HEK293 (cell line): ENCODE results near the gene THAP3.

Experiments used
- GLI4 ChIP-seq: fragments of 450-650 bp; formaldehyde crosslinking; IDR thresholded peaks from 2 replicates; pipeline ENCODE4 v1.5.1; 2016; ENCODE audit warnings: missing biosample characterization, missing genetic modification characterization
- KLF10 ChIP-seq: fragments of 450-650 bp; IDR thresholded peaks from 2 replicates; pipeline ENCODE4 v1.5.1; 2018; ENCODE audit warnings: missing biosample characterization, mild to moderate bottlenecking, missing genetic modification characterization
- KLF16 ChIP-seq: fragments of 450-650 bp; formaldehyde crosslinking; IDR thresholded peaks from 2 replicates; pipeline ENCODE4 v1.5.1; 2017; ENCODE audit warnings: missing biosample characterization, missing genetic modification characterization
- KLF7 ChIP-seq: fragments of 450-650 bp; formaldehyde crosslinking; IDR thresholded peaks from 2 replicates; pipeline ENCODE4 v1.5.1; 2016; ENCODE audit warnings: missing biosample characterization, missing genetic modification characterization, borderline replicate concordance
- KLF8 ChIP-seq: fragments of 450-650 bp; formaldehyde crosslinking; IDR thresholded peaks from 2 replicates; pipeline ENCODE4 v1.5.1; 2016; ENCODE audit warnings: missing biosample characterization, missing genetic modification characterization
- MEIS1 ChIP-seq: sonication (generic); formaldehyde crosslinking; IDR thresholded peaks from 2 replicates; pipeline ENCODE4 v1.8.1; 2022; ENCODE audit warnings: missing genetic modification reagents, mild to moderate bottlenecking, borderline replicate concordance
- YY1 ChIP-seq: fragments of 450-650 bp; formaldehyde crosslinking; IDR thresholded peaks from 2 replicates; pipeline ENCODE4 v1.5.1; 2018; ENCODE audit warnings: missing biosample characterization, missing genetic modification characterization
- ZFP3 ChIP-seq: fragments of 450-650 bp; formaldehyde crosslinking; IDR thresholded peaks from 2 replicates; pipeline ENCODE4 v1.5.1; 2016; ENCODE audit warnings: low read depth, missing biosample characterization, missing genetic modification characterization
- ZNF140 ChIP-seq: fragments of 450-650 bp; formaldehyde crosslinking; IDR thresholded peaks from 2 replicates; pipeline ENCODE4 v1.5.1; 2016; ENCODE audit warnings: missing biosample characterization, missing genetic modification characterization
- ZNF169 ChIP-seq: fragments of 450-650 bp; formaldehyde crosslinking; IDR thresholded peaks from 2 replicates; pipeline ENCODE4 v1.5.1; 2016; ENCODE audit warnings: missing biosample characterization, missing genetic modification characterization
- ZNF175 ChIP-seq: fragments of 450-650 bp; formaldehyde crosslinking; IDR thresholded peaks from 2 replicates; pipeline ENCODE4 v1.5.1; 2016; ENCODE audit warnings: missing biosample characterization, missing genetic modification characterization
- ZNF248 ChIP-seq: fragments of 450-650 bp; formaldehyde crosslinking; IDR thresholded peaks from 2 replicates; pipeline ENCODE4 v1.5.1; 2017; ENCODE audit warnings: missing biosample characterization, missing genetic modification characterization
- ZNF266 ChIP-seq: fragments of 450-650 bp; formaldehyde crosslinking; IDR thresholded peaks from 2 replicates; pipeline ENCODE4 v1.5.1; 2016; ENCODE audit warnings: missing biosample characterization, missing genetic modification characterization, low read depth
- ZNF341 ChIP-seq: fragments of 450-650 bp; formaldehyde crosslinking; IDR thresholded peaks from 2 replicates; pipeline ENCODE4; 2016; ENCODE audit warnings: low read depth, missing biosample characterization, missing genetic modification characterization
- ZNF37A ChIP-seq: fragments of 450-650 bp; IDR thresholded peaks from 2 replicates; pipeline ENCODE4 v1.5.1; 2018; ENCODE audit warnings: missing biosample characterization, missing genetic modification characterization
- ZNF530 ChIP-seq: fragments of 450-650 bp; formaldehyde crosslinking; IDR thresholded peaks from 2 replicates; pipeline ENCODE4 v1.5.1; 2016; ENCODE audit warnings: low read depth, missing biosample characterization, missing genetic modification characterization
- ZNF561 ChIP-seq: fragments of 450-650 bp; IDR thresholded peaks from 2 replicates; pipeline ENCODE4 v1.5.1; 2018; ENCODE audit warnings: missing biosample characterization, missing genetic modification characterization, borderline replicate concordance
- ZNF654 ChIP-seq: fragments of 450-650 bp; formaldehyde crosslinking; IDR thresholded peaks from 2 replicates; pipeline ENCODE4 v1.5.1; 2016; ENCODE audit warnings: low read depth, missing biosample characterization, missing genetic modification characterization
- ZNF76 ChIP-seq: fragments of 450-650 bp; formaldehyde crosslinking; IDR thresholded peaks from 2 replicates; pipeline ENCODE4; 2016; ENCODE audit warnings: low read depth, missing biosample characterization, missing genetic modification characterization, borderline replicate concordance
- ZNF776 ChIP-seq: fragments of 450-650 bp; formaldehyde crosslinking; IDR thresholded peaks from 2 replicates; pipeline ENCODE4 v1.5.0; 2017; ENCODE audit warnings: missing biosample characterization, missing genetic modification characterization, borderline replicate concordance
- ZNF785 ChIP-seq: fragments of 450-650 bp; formaldehyde crosslinking; IDR thresholded peaks from 2 replicates; pipeline ENCODE4 v1.5.1; 2016; ENCODE audit warnings: missing biosample characterization, missing genetic modification characterization
- ZNF791 ChIP-seq: fragments of 450-650 bp; formaldehyde crosslinking; IDR thresholded peaks from 2 replicates; pipeline ENCODE4 v1.5.1; 2016; ENCODE audit warnings: missing biosample characterization, missing genetic modification characterization
- ZXDB ChIP-seq: fragments of 450-650 bp; formaldehyde crosslinking; IDR thresholded peaks from 2 replicates; pipeline ENCODE4 v1.5.1; 2016; ENCODE audit warnings: missing biosample characterization, missing genetic modification characterization
- TF ChIP-seq, protein P1 (sequence below): fragments of 450-650 bp; IDR thresholded peaks from 2 replicates; pipeline ENCODE4 v1.5.1; 2018; ENCODE audit warnings: missing biosample characterization, missing genetic modification characterization
- TF ChIP-seq, protein P2 (sequence below): fragments of 450-650 bp; formaldehyde crosslinking; IDR thresholded peaks from 2 replicates; pipeline ENCODE4 v1.5.1; 2016; ENCODE audit warnings: missing biosample characterization, missing genetic modification characterization
- TF ChIP-seq, protein P3 (sequence below): fragments of 450-650 bp; formaldehyde crosslinking; IDR thresholded peaks from 2 replicates; pipeline ENCODE4 v1.5.1; 2016; ENCODE audit warnings: missing biosample characterization, missing genetic modification characterization
- TF ChIP-seq, protein P4 (sequence below): fragments of 450-650 bp; formaldehyde crosslinking; IDR thresholded peaks from 2 replicates; pipeline ENCODE4 v1.5.1; 2016; ENCODE audit warnings: missing biosample characterization, missing genetic modification characterization
- TF ChIP-seq, protein P5 (sequence below): fragments of 450-650 bp; formaldehyde crosslinking; IDR thresholded peaks from 2 replicates; pipeline ENCODE4 v1.5.1; 2017; ENCODE audit warnings: missing biosample characterization, missing genetic modification characterization
- TF ChIP-seq, protein P6 (sequence below): IDR thresholded peaks from 2 replicates; pipeline ENCODE4 v1.6.1; 2011; ENCODE audit warnings: mild to moderate bottlenecking, low read depth, low read length, borderline replicate concordance
- TF ChIP-seq, protein P7 (sequence below): sonication (generic); formaldehyde crosslinking; IDR thresholded peaks from 2 replicates; pipeline ENCODE4 v1.8.1; 2022; ENCODE audit warnings: mild to moderate bottlenecking, moderate library complexity, missing genetic modification reagents

Gene THAP3

DNA sequence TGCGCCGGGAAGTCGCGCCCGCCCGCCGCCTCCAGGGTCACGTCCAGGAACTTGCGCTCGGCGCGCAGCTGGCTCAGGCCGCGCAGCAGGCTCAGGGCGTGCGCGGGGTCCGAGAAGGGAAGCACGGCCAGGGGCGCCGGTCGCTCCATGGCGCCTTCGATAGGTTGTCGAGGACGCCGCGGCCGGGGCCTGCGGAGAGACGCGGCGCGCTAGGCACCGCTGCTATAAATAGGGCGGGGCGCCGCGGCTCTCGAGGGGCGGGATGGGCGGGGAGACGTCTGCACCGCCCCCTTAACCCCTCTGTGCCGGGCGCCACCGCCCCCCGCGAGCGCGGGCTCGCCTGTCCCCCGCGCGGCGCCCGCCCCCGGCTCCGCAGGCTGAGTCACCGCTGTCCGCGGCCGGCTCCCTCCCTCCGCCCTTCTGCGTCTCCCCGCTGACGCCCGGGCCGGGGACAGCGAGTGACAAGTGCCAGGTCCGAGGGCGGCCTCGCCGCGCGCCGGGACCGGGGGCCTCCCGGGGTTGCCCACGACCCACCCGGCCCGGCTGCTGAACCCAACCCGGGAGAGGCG is 21.9 kb upstream of the THAP3 start, which contains the start of gene KLHL21 (continued):
- TF ChIP-seq, protein P1, sequence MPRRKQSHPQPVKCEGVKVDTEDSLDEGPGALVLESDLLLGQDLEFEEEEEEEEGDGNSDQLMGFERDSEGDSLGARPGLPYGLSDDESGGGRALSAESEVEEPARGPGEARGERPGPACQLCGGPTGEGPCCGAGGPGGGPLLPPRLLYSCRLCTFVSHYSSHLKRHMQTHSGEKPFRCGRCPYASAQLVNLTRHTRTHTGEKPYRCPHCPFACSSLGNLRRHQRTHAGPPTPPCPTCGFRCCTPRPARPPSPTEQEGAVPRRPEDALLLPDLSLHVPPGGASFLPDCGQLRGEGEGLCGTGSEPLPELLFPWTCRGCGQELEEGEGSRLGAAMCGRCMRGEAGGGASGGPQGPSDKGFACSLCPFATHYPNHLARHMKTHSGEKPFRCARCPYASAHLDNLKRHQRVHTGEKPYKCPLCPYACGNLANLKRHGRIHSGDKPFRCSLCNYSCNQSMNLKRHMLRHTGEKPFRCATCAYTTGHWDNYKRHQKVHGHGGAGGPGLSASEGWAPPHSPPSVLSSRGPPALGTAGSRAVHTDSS (tag by site-specific recombination), result 0 out of 2 replicates have a peak, but pooled peaks have one; percentile 41
- no peak for TF ChIP-seq ZNF654 (tag by site-specific recombination)
- TF ChIP-seq ZNF76, result peak; percentile 43; the same call in 1 of the 2 replicates
- TF ChIP-seq ZNF785 (tag by site-specific recombination), result no peak
- TF ChIP-seq KLF16 (tag by site-specific recombination), result 0 out of 2 replicates have a peak, but pooled peaks have one; percentile 4
- TF ChIP-seq, protein P2, sequence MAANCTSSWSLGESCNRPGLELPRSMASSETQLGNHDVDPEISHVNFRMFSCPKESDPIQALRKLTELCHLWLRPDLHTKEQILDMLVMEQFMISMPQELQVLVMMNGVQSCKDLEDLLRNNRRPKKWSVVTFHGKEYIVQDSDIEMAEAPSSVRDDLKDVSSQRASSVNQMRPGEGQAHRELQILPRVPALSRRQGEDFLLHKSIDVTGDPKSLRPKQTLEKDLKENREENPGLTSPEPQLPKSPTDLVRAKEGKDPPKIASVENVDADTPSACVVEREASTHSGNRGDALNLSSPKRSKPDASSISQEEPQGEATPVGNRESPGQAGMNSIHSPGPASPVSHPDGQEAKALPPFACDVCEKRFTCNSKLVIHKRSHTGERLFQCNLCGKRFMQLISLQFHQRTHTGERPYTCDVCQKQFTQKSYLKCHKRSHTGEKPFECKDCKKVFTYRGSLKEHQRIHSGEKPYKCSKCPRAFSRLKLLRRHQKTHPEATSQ, result 0 out of 2 replicates have a peak, but pooled peaks have one; percentile 3
- 0 out of 2 replicates have a peak, but pooled peaks have one; percentile 27 for TF ChIP-seq ZNF791 (tag by site-specific recombination)
- TF ChIP-seq, protein P3, sequence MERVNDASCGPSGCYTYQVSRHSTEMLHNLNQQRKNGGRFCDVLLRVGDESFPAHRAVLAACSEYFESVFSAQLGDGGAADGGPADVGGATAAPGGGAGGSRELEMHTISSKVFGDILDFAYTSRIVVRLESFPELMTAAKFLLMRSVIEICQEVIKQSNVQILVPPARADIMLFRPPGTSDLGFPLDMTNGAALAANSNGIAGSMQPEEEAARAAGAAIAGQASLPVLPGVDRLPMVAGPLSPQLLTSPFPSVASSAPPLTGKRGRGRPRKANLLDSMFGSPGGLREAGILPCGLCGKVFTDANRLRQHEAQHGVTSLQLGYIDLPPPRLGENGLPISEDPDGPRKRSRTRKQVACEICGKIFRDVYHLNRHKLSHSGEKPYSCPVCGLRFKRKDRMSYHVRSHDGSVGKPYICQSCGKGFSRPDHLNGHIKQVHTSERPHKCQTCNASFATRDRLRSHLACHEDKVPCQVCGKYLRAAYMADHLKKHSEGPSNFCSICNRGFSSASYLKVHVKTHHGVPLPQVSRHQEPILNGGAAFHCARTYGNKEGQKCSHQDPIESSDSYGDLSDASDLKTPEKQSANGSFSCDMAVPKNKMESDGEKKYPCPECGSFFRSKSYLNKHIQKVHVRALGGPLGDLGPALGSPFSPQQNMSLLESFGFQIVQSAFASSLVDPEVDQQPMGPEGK (tag by site-specific recombination), result peak; percentile 85
- TF ChIP-seq, protein P4, sequence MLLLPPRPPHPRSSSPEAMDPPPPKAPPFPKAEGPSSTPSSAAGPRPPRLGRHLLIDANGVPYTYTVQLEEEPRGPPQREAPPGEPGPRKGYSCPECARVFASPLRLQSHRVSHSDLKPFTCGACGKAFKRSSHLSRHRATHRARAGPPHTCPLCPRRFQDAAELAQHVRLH (tag by site-specific recombination), result peak; percentile 21; the same call in 1 of the 2 replicates
- peak; percentile 65; the same call in 1 of the 2 replicates for TF ChIP-seq KLF8 (tag by site-specific recombination)
- TF ChIP-seq MEIS1 (CRISPR knock-in tag), result no peak
- TF ChIP-seq, protein P5, sequence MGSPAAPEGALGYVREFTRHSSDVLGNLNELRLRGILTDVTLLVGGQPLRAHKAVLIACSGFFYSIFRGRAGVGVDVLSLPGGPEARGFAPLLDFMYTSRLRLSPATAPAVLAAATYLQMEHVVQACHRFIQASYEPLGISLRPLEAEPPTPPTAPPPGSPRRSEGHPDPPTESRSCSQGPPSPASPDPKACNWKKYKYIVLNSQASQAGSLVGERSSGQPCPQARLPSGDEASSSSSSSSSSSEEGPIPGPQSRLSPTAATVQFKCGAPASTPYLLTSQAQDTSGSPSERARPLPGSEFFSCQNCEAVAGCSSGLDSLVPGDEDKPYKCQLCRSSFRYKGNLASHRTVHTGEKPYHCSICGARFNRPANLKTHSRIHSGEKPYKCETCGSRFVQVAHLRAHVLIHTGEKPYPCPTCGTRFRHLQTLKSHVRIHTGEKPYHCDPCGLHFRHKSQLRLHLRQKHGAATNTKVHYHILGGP (tag by site-specific recombination), result no peak
- TF ChIP-seq ZFP3 (tag by site-specific recombination), result no peak
- peak; percentile 93 for TF ChIP-seq KLF10
- peak; percentile 4; the same call in 1 of the 2 replicates for TF ChIP-seq ZNF169
- TF ChIP-seq, protein P6, sequence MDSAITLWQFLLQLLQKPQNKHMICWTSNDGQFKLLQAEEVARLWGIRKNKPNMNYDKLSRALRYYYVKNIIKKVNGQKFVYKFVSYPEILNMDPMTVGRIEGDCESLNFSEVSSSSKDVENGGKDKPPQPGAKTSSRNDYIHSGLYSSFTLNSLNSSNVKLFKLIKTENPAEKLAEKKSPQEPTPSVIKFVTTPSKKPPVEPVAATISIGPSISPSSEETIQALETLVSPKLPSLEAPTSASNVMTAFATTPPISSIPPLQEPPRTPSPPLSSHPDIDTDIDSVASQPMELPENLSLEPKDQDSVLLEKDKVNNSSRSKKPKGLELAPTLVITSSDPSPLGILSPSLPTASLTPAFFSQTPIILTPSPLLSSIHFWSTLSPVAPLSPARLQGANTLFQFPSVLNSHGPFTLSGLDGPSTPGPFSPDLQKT, result no peak
- TF ChIP-seq YY1 (tag by site-specific recombination), result peak; percentile 77; the same call in 1 of the 2 replicates
- no peak for TF ChIP-seq KLF7
- TF ChIP-seq, protein P7, sequence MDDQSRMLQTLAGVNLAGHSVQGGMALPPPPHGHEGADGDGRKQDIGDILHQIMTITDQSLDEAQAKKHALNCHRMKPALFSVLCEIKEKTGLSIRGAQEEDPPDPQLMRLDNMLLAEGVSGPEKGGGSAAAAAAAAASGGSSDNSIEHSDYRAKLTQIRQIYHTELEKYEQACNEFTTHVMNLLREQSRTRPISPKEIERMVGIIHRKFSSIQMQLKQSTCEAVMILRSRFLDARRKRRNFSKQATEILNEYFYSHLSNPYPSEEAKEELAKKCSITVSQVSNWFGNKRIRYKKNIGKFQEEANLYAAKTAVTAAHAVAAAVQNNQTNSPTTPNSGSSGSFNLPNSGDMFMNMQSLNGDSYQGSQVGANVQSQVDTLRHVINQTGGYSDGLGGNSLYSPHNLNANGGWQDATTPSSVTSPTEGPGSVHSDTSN (CRISPR knock-in tag), result no peak
- TF ChIP-seq ZNF266 (tag by site-specific recombination), result no peak
- TF ChIP-seq ZNF140, result no peak
- no peak for TF ChIP-seq ZNF530 (tag by site-specific recombination)
- TF ChIP-seq ZNF776 (tag by site-specific recombination), result no peak
- TF ChIP-seq ZNF37A (tag by site-specific recombination), result no peak
- peak; percentile 73; the same call in 1 of the 2 replicates for TF ChIP-seq ZNF561
- no peak for TF ChIP-seq GLI4
- no peak for TF ChIP-seq ZNF248 (tag by site-specific recombination)
- TF ChIP-seq ZNF175 (tag by site-specific recombination), result no peak
- peak; percentile 81 for TF ChIP-seq ZNF341 (tag by site-specific recombination)
- TF ChIP-seq ZXDB, result no peak
